ENCODE data around the gene KRT15.

Gene KRT15

DNA sequence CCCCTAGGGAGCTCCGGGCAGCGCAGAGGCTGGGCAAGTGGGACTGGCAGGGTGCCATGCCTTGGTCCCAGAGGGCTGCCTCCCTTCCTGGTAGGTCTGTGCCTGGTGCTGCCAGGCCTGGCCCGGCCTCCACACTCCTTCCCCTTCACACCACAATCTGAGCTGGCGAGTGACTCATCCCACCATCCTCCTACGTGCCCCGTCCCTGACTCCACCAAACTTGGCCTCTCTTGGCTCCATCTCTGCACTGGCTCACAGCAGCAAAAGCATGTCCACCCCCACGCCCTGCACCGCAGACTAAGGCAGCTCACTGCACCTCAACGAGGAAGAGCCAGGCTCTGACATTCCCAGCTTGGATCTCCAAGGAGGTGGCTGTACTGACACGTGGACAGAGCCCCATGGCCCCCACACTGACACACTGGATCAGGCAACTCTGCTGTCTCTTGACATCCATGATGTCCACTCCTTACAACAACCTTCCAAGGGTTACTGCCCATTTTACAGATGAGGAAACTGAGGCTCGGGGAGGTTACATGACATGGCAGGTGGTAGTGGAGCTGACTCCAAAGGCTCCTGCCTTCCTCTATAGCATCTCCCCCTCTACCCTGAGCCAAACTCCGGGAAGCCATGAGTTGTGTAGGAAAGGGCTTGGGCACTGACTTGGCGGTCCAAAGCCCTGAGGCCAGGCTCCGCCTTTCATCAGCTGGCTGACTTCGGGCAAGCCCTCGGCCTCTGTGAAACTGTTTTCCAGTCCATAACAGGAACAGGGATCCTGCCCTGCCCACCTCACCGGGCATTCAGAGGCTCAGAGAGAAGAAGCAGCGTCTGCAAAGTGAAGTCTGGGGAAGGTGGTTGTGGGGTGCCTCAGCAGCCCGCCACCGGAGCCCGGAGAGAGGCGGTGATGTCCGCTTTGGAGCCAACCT is 29.5 kb upstream of the KRT15 start:
- Histone ChIP-seq H4K20me1 (ENCODE audit: insufficient read depth, low read length, poor library complexity, severe bottlenecking) (no peaks in the 10 kb centered on the region), H3F3A (ENCODE audit: low read depth) (no peaks in the 10 kb centered on the region), H3K4me1 (ENCODE audit: insufficient read depth, low read length, poor library complexity, severe bottlenecking) (no peaks in the 10 kb centered on the region), H3K9ac (ENCODE audit: low read depth, low read length, poor library complexity, severe bottlenecking) (no peak overlapping the region), H2AFZ (ENCODE audit: low read length) (no peak overlapping the region), H3K36me3 (ENCODE audit: insufficient read depth, low read length) (no peaks in the 10 kb centered on the region), H3K27me3 (ENCODE audit: insufficient read depth, low read length, poor library complexity, severe bottlenecking) (no peaks in the 10 kb centered on the region), H3K9me2 (replicated peaks; ENCODE audit: low read depth, low read length) (no peaks in the 10 kb centered on the region), H3K79me2 (ENCODE audit: insufficient read depth, low read length) (no peaks in the 10 kb centered on the region), H3K9me3 (ENCODE audit: insufficient read depth, low read depth, low read length) (no peaks in the 10 kb centered on the region), H3K4me3 (ENCODE audit: low read length, poor library complexity, severe bottlenecking) (no peak overlapping the region), H3K4me2 (ENCODE audit: low read depth, low read length, poor library complexity, severe bottlenecking) (no peak overlapping the region)
- TF ChIP-seq, protein P1, sequence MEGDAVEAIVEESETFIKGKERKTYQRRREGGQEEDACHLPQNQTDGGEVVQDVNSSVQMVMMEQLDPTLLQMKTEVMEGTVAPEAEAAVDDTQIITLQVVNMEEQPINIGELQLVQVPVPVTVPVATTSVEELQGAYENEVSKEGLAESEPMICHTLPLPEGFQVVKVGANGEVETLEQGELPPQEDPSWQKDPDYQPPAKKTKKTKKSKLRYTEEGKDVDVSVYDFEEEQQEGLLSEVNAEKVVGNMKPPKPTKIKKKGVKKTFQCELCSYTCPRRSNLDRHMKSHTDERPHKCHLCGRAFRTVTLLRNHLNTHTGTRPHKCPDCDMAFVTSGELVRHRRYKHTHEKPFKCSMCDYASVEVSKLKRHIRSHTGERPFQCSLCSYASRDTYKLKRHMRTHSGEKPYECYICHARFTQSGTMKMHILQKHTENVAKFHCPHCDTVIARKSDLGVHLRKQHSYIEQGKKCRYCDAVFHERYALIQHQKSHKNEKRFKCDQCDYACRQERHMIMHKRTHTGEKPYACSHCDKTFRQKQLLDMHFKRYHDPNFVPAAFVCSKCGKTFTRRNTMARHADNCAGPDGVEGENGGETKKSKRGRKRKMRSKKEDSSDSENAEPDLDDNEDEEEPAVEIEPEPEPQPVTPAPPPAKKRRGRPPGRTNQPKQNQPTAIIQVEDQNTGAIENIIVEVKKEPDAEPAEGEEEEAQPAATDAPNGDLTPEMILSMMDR (conservative IDR thresholded peaks at IDR 0.05; ENCODE audit: low read length) = no peak
- no peak for TF ChIP-seq EZH2phosphoT487 (IDR thresholded peaks at IDR 0.05; ENCODE audit: borderline replicate concordance)

DNA sequence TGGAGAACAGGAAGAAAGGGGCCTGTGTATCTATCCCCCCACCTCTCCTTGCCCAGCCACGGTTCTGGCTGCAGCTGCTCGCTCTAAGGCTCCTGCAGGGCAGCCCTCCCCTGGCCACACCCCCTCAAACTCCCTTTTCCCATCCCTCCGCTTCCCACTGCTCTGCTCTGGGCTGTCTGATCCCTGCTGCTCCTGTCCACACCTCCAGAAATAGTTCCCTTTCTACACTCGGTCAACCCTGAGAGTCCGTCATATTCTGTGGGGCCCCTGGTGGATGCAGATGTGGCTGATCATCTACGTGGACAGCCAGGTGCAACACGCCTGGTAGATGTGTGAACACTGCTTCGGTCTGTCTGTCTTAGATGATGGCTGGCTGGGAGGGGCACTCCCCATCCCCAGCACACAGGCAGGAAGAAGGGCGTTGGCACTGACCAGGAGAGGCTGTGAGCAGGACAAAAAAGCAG is 28.7 kb upstream of the KRT15 start:
- no peaks in the 10 kb centered on the region for H3K36me3 ChIP-seq (ENCODE audit: insufficient read depth, low read length)
- no peaks in the 10 kb centered on the region for H3F3A ChIP-seq (ENCODE audit: low read depth)
- H3K4me1 ChIP-seq (ENCODE audit: insufficient read depth, low read length, poor library complexity, severe bottlenecking) = no peaks in the 10 kb centered on the region
- H3K4me3 ChIP-seq (ENCODE audit: low read length, poor library complexity, severe bottlenecking) = no peak overlapping the region
- H3K9me2 ChIP-seq (replicated peaks; ENCODE audit: low read depth, low read length) = no peaks in the 10 kb centered on the region
- H3K4me2 ChIP-seq (ENCODE audit: low read depth, low read length, poor library complexity, severe bottlenecking) = no peak overlapping the region
- no peak for TF ChIP-seq EZH2phosphoT487 (IDR thresholded peaks at IDR 0.05; ENCODE audit: borderline replicate concordance)
- no peaks in the 10 kb centered on the region for H3K27me3 ChIP-seq (ENCODE audit: insufficient read depth, low read length, poor library complexity, severe bottlenecking)
- no peak overlapping the region for H2AFZ ChIP-seq (ENCODE audit: low read length)
- no peak overlapping the region for H3K9ac ChIP-seq (ENCODE audit: low read depth, low read length, poor library complexity, severe bottlenecking)
- H4K20me1 ChIP-seq (ENCODE audit: insufficient read depth, low read length, poor library complexity, severe bottlenecking) = no peaks in the 10 kb centered on the region
- H3K9me3 ChIP-seq (ENCODE audit: insufficient read depth, low read depth, low read length) = no peaks in the 10 kb centered on the region
- H3K79me2 ChIP-seq (ENCODE audit: insufficient read depth, low read length) = no peaks in the 10 kb centered on the region

DNA sequence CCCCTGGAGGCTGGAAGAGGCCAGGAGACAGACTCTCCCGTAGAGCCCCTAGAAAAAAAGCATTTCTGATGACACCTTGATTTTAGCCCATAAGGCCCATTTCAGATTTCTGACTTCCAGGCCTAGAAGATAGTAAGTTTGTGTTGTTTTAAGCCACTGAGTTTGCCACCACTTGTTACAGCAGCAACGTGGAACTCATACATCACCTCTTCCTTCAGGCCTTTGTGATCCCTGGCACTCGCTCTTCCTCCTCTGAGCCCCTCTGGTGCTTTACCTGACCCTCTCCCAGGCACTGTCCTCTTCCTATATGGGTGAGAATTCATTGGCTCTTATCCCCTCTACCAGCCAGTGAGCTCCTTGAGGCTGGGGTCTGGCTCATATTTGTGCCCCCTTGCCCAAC is 28.1 kb upstream of the KRT15 start:
- H3K79me2 ChIP-seq (ENCODE audit: insufficient read depth, low read length) = no peaks in the 10 kb centered on the region
- no peaks in the 10 kb centered on the region for H3K9me2 ChIP-seq (replicated peaks; ENCODE audit: low read depth, low read length)
- H2AFZ ChIP-seq (ENCODE audit: low read length) = no peak overlapping the region
- TF ChIP-seq, protein P1 (conservative IDR thresholded peaks at IDR 0.05; ENCODE audit: low read length) = no peak
- no peak for TF ChIP-seq EZH2phosphoT487 (IDR thresholded peaks at IDR 0.05; ENCODE audit: borderline replicate concordance)
- no peaks in the 10 kb centered on the region for H3K36me3 ChIP-seq (ENCODE audit: insufficient read depth, low read length)
- H3K9ac ChIP-seq (ENCODE audit: low read depth, low read length, poor library complexity, severe bottlenecking) = no peak overlapping the region
- no peaks in the 10 kb centered on the region for H3K4me1 ChIP-seq (ENCODE audit: insufficient read depth, low read length, poor library complexity, severe bottlenecking)
- H3K4me2 ChIP-seq (ENCODE audit: low read depth, low read length, poor library complexity, severe bottlenecking) = no peak overlapping the region
- no peak overlapping the region for H3K4me3 ChIP-seq (ENCODE audit: low read length, poor library complexity, severe bottlenecking)
- H3K9me3 ChIP-seq (ENCODE audit: insufficient read depth, low read depth, low read length) = no peaks in the 10 kb centered on the region
- no peaks in the 10 kb centered on the region for H3F3A ChIP-seq (ENCODE audit: low read depth)
- H4K20me1 ChIP-seq (ENCODE audit: insufficient read depth, low read length, poor library complexity, severe bottlenecking) = no peaks in the 10 kb centered on the region
- H3K27me3 ChIP-seq (ENCODE audit: insufficient read depth, low read length, poor library complexity, severe bottlenecking) = no peaks in the 10 kb centered on the region

Data from Loucy (cell line).